Thoracic aorta (tissue), 2 donors: Measurements from ENCODE around the gene LENG9. TPM values are rescaled to one million over a fixed set of nuclear protein-coding genes. Genes with fewer than 3 reads are reported as not detected.
A peak's percentile ranks its signal among the peaks of the same experiment; 100 is the strongest.
"Not testable (repeated sequence)": the region's sequence is repeated elsewhere in the genome, so short reads cannot be mapped to it uniquely, and the experiment has no call there.

ENCODE experiments used
- ATAC-seq: fragments of 150-250 bp; one replicate; pipeline ENCODE4 v1.8.0; 2017; ENCODE audit warnings: low read depth; ENCODE audit not compliant: insufficient number of reproducible peaks, low FRiP score
- DNase-seq: peaks from one replicate; pipeline ENCODE4 v3.0.0-alpha.2; 2020; ENCODE audit warnings: low spot score
- H3K27ac ChIP-seq, 2 donors: fragments of 200-600 bp; sonication (generic); 1 replicate in 1 of 2; 2 replicates in 1 of 2; pipeline ENCODE4 v1.5.1; 2016; ENCODE audit warnings: mild to moderate bottlenecking in 2 of 2, moderate library complexity in 2 of 2
- H3K27me3 ChIP-seq: fragments of 200-600 bp; sonication (generic); replicated peaks from 2 replicates; pipeline ENCODE4 v1.6.0; 2016; ENCODE audit warnings: mild to moderate bottlenecking; ENCODE audit not compliant: insufficient read depth
- H3K36me3 ChIP-seq: fragments of 200-600 bp; sonication (generic); one replicate; pipeline ENCODE4 v1.5.1; 2016
- H3K4me1 ChIP-seq, 2 donors: fragments of 200-600 bp; sonication (generic); 1 replicate in 1 of 2; 2 replicates in 1 of 2; pipeline versions ENCODE4 v1.5.1 to v1.6.0; 2016; ENCODE audit warnings: low read depth in 2 of 2, mild to moderate bottlenecking in 1 of 2; ENCODE audit not compliant: control insufficient read depth in 1 of 2
- H3K4me3 ChIP-seq: fragments of 200-600 bp; sonication (generic); 2 replicates; pipeline ENCODE4 v1.5.1; 2016; ENCODE audit warnings: mild to moderate bottlenecking
- H3K9me3 ChIP-seq: fragments of 200-600 bp; sonication (generic); 2 replicates; pipeline ENCODE4 v1.5.1; 2016
- CTCF ChIP-seq: fragments of 200-600 bp; sonication (generic); IDR thresholded peaks from one replicate; pipeline ENCODE4 v1.5.1; 2019; ENCODE audit warnings: antibody characterized with exemption
- total RNA-seq, 2 donors: library from RNA; depleted of rRNA; stranded (reverse); fragments of >200 nt; gene quantifications; one replicate each; pipeline versions ENCODE4 v1.1.0 to v1.2.3, GENCODE V29; 2016

The LENG9 gene
- total RNA-seq: 10 to 100 TPM in 1 of 2 donors, 1 to 10 TPM in 1; 8.5 to 14.4 TPM

GRCh38 chr19:54463531-54464043, at the start of gene LENG9:
Gene LENG9 (minus strand): TSS chr19:54463778. CDS start chr19:54463526, 252 bp downstream.
- no peaks in the 10 kb centered on the region for H3K9me3 ChIP-seq
- peak within 1 kb of the TSS; percentile 75 for H3K4me3 ChIP-seq
- H3K4me1 ChIP-seq: peaks cover 9 to 23% of the 10 kb centered on the region in 2 donors
- peaks cover 35% of the 10 kb centered on the region for H3K36me3 ChIP-seq
- ATAC-seq: peak; percentile 82
- peak within 1 kb of the TSS; percentile 96 to 97 for H3K27ac ChIP-seq
- H3K27me3 ChIP-seq: no peaks in the 10 kb centered on the region
- DNase-seq: peak; percentile 100
- TF ChIP-seq CTCF: no peak

GRCh38 chr19:54509200-54509940, 45.8 kb upstream of the LENG9 start:
- not testable (repeated sequence) for DNase-seq, H3K4me3 ChIP-seq, H3K27ac ChIP-seq, H3K36me3 ChIP-seq, ATAC-seq, H3K27me3 ChIP-seq, H3K9me3 ChIP-seq, H3K4me1 ChIP-seq

- not testable (repeated sequence) for H3K4me1 ChIP-seq, ATAC-seq, H3K27ac ChIP-seq, H3K27me3 ChIP-seq, H3K4me3 ChIP-seq, H3K36me3 ChIP-seq, DNase-seq, H3K9me3 ChIP-seq
Measured at GRCh38 chr19:54508487-54508886, 44.9 kb upstream of the LENG9 start.

GRCh38 chr19:54507824-54508223, 44.2 kb upstream of the LENG9 start:
- H3K36me3 ChIP-seq: no peaks in the 10 kb centered on the region
- H3K9me3 ChIP-seq: no peaks in the 10 kb centered on the region
- no peaks in the 10 kb centered on the region for H3K27me3 ChIP-seq
- ATAC-seq (no peak), DNase-seq (no peak)
- no peak overlapping the region for H3K4me3 ChIP-seq
- H3K27ac ChIP-seq: no peak overlapping the region
- no peak for TF ChIP-seq CTCF
- H3K4me1 ChIP-seq: no peaks in the 10 kb centered on the region

- not testable (repeated sequence) for ATAC-seq
Measured at GRCh38 chr19:54507038-54507717, 43.6 kb upstream of the LENG9 start.

GRCh38 chr19:54506079-54506478, 42.5 kb upstream of the LENG9 start:
- no peaks in the 10 kb centered on the region for H3K36me3 ChIP-seq
- TF ChIP-seq CTCF: no peak
- DNase-seq (no peak), ATAC-seq (no peak)
- H3K27me3 ChIP-seq: no peaks in the 10 kb centered on the region
- no peak overlapping the region for H3K27ac ChIP-seq
- H3K4me1 ChIP-seq: no peaks in the 10 kb centered on the region
- no peaks in the 10 kb centered on the region for H3K9me3 ChIP-seq
- no peak overlapping the region for H3K4me3 ChIP-seq

More at GRCh38 chr19:54507038-54507717, 43.6 kb upstream of the LENG9 start:
- H3K9me3 ChIP-seq, H3K27me3 ChIP-seq, DNase-seq, H3K4me3 ChIP-seq, H3K27ac ChIP-seq, H3K4me1 ChIP-seq, H3K36me3 ChIP-seq: not testable (repeated sequence)

- not testable (repeated sequence) for H3K4me1 ChIP-seq, H3K27ac ChIP-seq, H3K36me3 ChIP-seq, H3K27me3 ChIP-seq, DNase-seq, H3K4me3 ChIP-seq, H3K9me3 ChIP-seq, ATAC-seq
Measured at GRCh38 chr19:54505542-54505941, 42.0 kb upstream of the LENG9 start.
